Activated CD4-positive, alpha-beta T cell treated with anti-CD3 and anti-CD28 coated beads, Interleukin-2, amount 10 ng/mL, durations not matched to agents 24 days and 14 days (primary cell): ENCODE results near the gene CELF5. TPM values are rescaled to one million over a fixed set of nuclear protein-coding genes. Genes with fewer than 3 reads are reported as not detected.
"Not testable (repeated sequence)": the region's sequence is repeated elsewhere in the genome, so short reads cannot be mapped to it uniquely, and the experiment has no call there.

Experiments used
- DNase-seq: peaks from one replicate; pipeline ENCODE4 v3.0.0; 2022
- H3K27ac Mint-ChIP-seq: one replicate; pipeline ENCODE4 v1.8.0; 2022; ENCODE audit warnings: mild to moderate bottlenecking, mixed read lengths
- H3K27me3 Mint-ChIP-seq: one replicate; pipeline ENCODE4 v1.8.0; 2022; ENCODE audit warnings: mixed read lengths
- H3K36me3 Mint-ChIP-seq: one replicate; pipeline ENCODE4 v1.8.0; 2022; ENCODE audit warnings: low read depth, mild to moderate bottlenecking, mixed read lengths
- H3K4me1 Mint-ChIP-seq: one replicate; pipeline ENCODE4 v1.8.0; 2021; ENCODE audit warnings: mixed read lengths
- H3K4me3 Mint-ChIP-seq: one replicate; pipeline ENCODE4 v1.8.0; 2022; ENCODE audit warnings: mild to moderate bottlenecking, moderate library complexity, mixed read lengths
- H3K9me3 Mint-ChIP-seq: one replicate; pipeline ENCODE4 v1.8.0; 2021; ENCODE audit warnings: mixed read lengths
- intact Hi-C: fragments of 100-400 bp; cut with micrococcal nuclease; formaldehyde crosslinking; loops from one replicate; pipeline ENCODE4 v1.15.1; 2023
- total RNA-seq: library from RNA; stranded (reverse); gene quantifications from 2 replicates; pipeline ENCODE4 v1.2.3, GENCODE V29; 2022

CELF5 gene
- total RNA-seq, 1 donor from 2014 or later, result 0.19 TPM

DNA sequence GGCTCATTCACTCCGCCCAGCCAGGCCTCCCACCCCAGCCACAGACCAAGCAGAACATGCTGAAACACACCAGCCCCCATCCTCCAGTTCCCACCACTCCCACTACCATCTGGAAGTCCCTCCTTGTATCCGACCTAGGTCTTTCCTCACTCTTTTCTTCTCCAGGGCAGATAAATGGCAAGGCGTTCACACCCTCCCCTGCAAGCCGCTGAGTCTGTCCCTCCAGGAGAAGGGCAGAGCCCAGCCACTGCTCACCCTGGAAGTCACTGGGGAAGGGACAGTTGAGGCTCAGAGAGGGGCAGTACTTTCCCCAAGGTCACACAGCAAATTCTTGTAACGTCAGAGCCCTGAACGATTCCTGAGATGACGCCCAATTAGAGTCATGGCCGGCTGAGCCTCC, 96.4 kb downstream of the CELF5 start:
- Mint-ChIP-seq H3K27me3 (no peaks in the 10 kb centered on the region), H3K36me3 (no peaks in the 10 kb centered on the region), H3K9me3 (no peaks in the 10 kb centered on the region), H3K4me3 (no peak overlapping the region), H3K27ac (no peak overlapping the region), H3K4me1 (no peaks in the 10 kb centered on the region)
- intact Hi-C loops, result no loop called here
- no peak for DNase-seq

DNA sequence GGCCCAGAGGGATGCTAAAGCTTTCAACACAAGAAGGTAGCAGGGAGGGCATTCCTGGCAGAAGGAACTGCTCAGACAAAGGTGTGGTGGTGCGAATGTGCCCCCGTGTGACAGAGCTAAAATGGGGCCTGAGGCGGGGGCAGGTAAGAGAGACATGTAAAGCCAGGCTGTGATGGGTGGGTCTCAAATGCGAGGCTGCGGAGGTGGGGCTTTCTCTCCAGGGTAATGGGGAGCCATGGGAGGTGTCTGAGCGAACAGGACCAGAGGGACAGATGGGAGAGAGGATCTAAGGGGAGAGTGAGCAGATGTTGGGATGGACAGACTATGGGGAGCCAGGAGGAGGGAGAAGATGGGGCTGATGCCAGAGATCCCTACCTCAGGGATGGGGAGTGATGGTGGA, 97.2 kb downstream of the CELF5 start:
- intact Hi-C loops, result no loop called here
- no peak overlapping the region for H3K27ac Mint-ChIP-seq
- DNase-seq, result no peak

DNA sequence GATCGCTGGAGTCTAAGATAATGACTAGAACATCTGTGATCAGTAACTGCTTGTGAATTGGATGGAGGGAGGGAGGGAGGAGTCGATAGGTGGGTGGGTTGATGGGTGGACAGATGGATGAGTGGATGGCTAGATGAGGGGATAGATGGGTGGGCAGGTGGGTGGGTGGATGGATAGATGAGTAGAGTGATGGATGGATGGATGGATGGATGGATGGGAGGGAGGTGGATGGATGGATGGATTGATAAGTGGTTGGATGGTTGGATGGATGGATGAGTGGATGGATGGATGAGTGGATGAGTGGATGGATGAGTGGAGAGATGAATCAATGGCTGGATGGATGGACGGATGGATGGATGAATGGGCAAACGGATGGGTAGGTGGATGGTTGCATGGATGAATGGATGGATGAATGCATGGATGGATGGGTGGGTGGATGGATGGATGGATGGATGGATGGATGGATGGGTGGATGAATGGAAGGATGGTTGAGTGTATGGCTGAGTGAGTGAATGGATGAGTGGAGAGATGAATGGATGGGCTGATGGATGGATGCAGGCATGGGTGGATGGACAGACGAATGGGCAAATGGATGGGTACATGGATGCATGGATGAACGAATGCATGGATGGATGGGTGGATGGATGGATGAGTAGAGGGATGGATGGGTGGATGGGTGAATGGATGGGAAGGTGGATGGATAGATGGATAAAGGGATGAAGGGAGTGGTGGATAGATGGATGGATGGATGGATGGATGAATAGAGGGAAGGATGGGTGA, 97.9 kb downstream of the CELF5 start:
- no peak for DNase-seq
- H3K4me3 Mint-ChIP-seq, result no peak overlapping the region
- no peaks in the 10 kb centered on the region for H3K4me1 Mint-ChIP-seq
- intact Hi-C loops, result no loop called here
- no peaks in the 10 kb centered on the region for H3K36me3 Mint-ChIP-seq
- H3K27ac Mint-ChIP-seq, result no peak overlapping the region
- no peaks in the 10 kb centered on the region for H3K9me3 Mint-ChIP-seq
- H3K27me3 Mint-ChIP-seq, result no peaks in the 10 kb centered on the region

More for the DNA sequence above, 97.2 kb downstream of the CELF5 start:
- Mint-ChIP-seq H3K4me3 (no peak overlapping the region), H3K9me3 (no peaks in the 10 kb centered on the region), H3K36me3 (no peaks in the 10 kb centered on the region), H3K4me1 (no peaks in the 10 kb centered on the region), H3K27me3 (no peaks in the 10 kb centered on the region)

DNA sequence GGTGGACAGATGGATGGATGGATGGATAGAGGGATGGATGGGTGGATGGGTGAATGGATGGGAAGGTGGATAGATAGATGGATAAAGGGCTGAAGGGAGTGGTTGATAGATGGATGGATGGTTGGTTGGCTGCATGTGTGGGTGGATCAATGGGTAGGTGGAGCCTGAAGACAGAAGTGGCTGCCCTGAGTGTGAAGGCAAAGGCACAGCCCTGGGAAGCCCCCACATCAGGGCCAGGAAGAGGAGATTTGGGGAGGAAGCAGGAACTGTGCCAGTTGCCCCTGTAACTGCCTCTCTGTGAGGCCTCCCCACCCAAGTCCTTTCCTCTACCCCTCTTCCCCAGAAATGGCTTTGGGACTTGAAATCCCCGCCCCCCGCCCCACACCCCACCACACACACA, 98.6 kb downstream of the CELF5 start:
- no peaks in the 10 kb centered on the region for H3K27me3 Mint-ChIP-seq
- intact Hi-C loops, result no loop called here
- no peaks in the 10 kb centered on the region for H3K9me3 Mint-ChIP-seq
- DNase-seq, result no peak
- no peaks in the 10 kb centered on the region for H3K36me3 Mint-ChIP-seq
- no peak overlapping the region for H3K27ac Mint-ChIP-seq
- H3K4me1 Mint-ChIP-seq, result no peaks in the 10 kb centered on the region
- H3K4me3 Mint-ChIP-seq, result no peak overlapping the region

DNA sequence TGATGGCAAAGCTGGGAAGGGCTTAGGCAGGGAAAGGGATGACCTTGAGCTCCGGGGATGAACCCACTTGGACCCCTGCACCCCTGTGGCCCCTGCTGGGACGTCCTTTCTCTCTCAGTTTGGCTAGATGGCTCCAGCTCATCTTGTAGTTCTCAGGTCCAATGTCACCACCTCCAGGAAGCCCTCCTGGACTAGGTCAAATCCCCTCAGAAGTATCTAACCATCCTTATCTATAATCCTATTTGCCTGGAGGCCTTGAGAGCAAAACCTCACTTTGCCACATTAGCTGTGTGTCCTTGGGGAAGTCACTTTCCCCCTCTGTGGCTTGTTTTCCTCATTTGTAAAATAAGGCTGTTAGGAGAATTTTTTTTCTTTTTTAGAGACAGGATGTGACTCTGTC, 99.2 kb downstream of the CELF5 start:
- no peak overlapping the region for H3K27ac Mint-ChIP-seq
- H3K36me3 Mint-ChIP-seq, result no peaks in the 10 kb centered on the region
- no peaks in the 10 kb centered on the region for H3K9me3 Mint-ChIP-seq
- H3K4me1 Mint-ChIP-seq, result no peaks in the 10 kb centered on the region
- DNase-seq, result no peak
- H3K4me3 Mint-ChIP-seq, result no peak overlapping the region
- intact Hi-C loops, result no loop called here
- no peaks in the 10 kb centered on the region for H3K27me3 Mint-ChIP-seq

DNA sequence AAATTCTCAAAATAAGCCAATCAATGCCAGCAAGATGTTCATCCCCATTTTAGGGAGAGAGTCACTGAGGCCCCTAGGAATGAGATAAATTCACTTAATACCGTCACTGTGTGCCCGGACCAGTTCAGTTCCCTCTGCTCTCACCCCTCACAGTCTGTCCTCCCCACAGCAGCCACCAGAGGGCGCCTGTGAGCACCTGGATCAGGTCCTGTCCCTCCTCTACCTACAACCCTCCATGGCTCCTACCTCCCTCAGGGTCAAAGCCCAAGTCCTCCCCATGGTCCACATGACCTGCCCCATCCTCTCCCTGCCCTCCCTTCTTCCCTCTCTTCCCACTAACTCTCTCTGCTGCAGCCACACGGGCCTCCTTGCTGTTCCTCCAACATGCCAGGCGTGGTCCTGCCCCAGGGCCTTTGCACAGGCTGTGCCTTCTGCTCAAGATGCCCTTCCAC, 100.0 kb downstream of the CELF5 start:
- H3K9me3 Mint-ChIP-seq, result no peaks in the 10 kb centered on the region
- H3K36me3 Mint-ChIP-seq, result no peaks in the 10 kb centered on the region
- no peak overlapping the region for H3K27ac Mint-ChIP-seq
- no peak overlapping the region for H3K4me3 Mint-ChIP-seq
- no peaks in the 10 kb centered on the region for H3K4me1 Mint-ChIP-seq
- H3K27me3 Mint-ChIP-seq, result no peaks in the 10 kb centered on the region
- intact Hi-C loops, result no loop called here
- DNase-seq, result peak; percentile 92

DNA sequence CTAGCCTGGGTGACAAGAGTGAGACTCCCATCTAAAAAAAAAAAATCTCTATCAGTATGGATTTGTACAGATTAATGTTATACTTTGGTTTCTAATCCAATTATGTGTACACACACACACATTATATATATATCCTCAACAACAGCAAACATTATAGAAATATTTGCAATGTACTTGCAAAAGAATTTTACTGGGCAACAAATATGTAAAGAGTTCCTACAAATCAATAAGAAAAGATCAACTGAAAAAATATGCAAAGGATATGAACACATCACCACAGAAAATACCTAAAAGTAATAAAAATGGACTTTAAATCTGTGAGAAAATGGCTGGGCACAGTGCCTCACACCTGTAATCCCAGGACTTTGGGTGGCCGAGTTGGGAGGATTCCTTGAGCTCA, 101.0 kb downstream of the CELF5 start:
- Mint-ChIP-seq H3K36me3 (no peaks in the 10 kb centered on the region), H3K4me3 (no peak overlapping the region), H3K27me3 (no peaks in the 10 kb centered on the region), H3K27ac (no peak overlapping the region), H3K4me1 (no peaks in the 10 kb centered on the region), H3K9me3 (no peaks in the 10 kb centered on the region)
- DNase-seq, result no peak
- intact Hi-C loops, result no loop called here

DNA sequence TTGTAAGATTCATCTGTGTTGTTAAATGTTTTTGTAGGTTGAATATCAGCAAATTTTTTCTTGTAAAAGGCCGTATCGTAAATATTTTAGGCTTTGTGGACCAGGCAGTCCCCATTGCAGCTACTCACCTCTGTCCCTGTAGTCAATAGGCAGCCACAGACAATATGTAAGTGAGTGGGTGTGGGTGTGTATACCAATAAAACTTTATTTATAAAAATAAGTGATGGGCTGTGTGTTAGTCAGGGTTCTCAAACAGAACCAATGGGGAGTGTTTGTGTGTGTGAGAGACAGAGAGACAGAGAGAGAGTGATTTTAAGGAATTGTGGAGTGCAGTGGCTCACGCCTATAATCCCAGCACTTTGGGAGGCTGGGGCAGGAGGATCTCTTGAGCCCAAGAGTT, 104.3 kb downstream of the CELF5 start:
- Mint-ChIP-seq H3K4me1 (no peaks in the 10 kb centered on the region), H3K4me3 (no peak overlapping the region), H3K9me3 (peaks cover 3% of the 10 kb centered on the region), H3K27me3 (no peaks in the 10 kb centered on the region), H3K36me3 (no peaks in the 10 kb centered on the region), H3K27ac (no peak overlapping the region)
- DNase-seq, result no peak
- intact Hi-C loops, result no loop called here

DNA sequence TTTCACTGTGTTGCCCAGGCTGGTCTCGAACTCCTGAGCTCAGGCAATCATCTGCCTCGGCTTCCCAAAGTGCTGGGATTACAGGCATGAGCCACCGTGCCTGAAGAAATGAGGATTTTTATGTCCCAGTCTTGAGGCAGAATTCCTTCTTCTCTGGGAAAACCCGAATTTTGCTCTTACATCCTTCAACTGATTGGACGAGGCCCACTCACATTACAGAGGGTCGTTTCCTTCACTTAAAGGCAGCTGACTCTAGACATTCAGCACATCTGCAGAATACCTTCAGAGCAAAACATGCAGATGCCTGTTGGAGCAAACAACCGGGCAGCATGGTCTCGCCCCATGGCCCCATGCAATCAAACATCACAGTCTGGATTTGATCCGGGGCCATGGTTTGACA, 105.6 kb downstream of the CELF5 start:
- Mint-ChIP-seq H3K27me3 (no peaks in the 10 kb centered on the region), H3K4me3 (no peak overlapping the region), H3K9me3 (peaks cover 3% of the 10 kb centered on the region), H3K27ac (no peak overlapping the region), H3K36me3 (no peaks in the 10 kb centered on the region), H3K4me1 (no peaks in the 10 kb centered on the region)
- intact Hi-C loops, result no loop called here
- DNase-seq, result no peak

DNA sequence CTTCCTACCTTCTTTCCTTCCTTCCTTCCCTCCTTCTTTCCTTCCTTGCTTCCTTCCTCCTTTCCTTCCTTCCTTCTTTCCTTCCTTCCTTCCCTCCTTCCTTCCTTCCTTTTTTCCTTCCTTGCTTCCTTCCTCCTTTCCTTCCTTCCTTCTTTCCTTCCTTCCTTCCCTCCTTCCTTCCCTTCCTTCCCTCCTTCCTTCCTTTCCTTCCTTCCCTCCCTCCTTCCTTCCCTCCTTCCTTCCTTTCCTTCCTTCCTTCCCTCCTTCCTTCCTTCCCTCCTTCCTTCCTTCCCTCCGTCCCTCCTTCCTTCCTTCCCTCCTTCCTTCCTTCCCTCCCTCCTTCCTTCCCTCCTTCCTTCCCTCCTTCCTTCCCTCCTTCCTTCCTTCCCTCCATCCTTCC, 107.8 kb downstream of the CELF5 start:
- H3K9me3 Mint-ChIP-seq, intact Hi-C loops: not testable (repeated sequence)

DNA sequence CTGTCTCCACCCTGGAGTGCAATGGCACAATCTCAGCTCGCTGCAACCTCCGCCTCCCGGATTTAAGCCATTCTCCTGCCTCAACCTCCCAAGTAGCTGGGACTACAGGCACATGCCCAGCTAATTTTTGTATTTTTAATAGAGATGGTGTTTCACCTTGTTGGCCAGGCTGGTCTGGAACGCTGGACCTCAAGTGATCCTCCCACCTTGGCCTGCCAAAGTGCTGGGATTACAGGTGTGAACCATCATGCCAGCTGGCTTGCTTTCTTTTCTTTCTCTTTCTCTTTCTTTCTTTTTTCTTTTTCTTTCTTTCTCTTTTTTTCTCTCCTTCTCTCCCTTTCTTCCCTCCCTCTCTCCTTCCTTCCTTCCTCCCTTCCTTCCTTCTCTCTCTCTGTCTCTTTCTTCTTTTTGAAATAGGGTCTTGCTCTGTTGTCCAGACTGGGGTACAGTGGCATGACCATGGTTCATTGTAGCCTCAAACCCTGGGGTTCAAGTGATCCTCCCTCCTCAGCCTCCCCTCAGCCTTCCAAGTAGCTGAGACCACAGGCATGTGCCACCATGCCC, 108.6 kb downstream of the CELF5 start:
- no peaks in the 10 kb centered on the region for H3K36me3 Mint-ChIP-seq
- no peaks in the 10 kb centered on the region for H3K27me3 Mint-ChIP-seq
- H3K9me3 Mint-ChIP-seq, result peaks cover 3% of the 10 kb centered on the region
- H3K4me3 Mint-ChIP-seq, result no peak overlapping the region
- H3K4me1 Mint-ChIP-seq, result no peaks in the 10 kb centered on the region
- DNase-seq, result no peak
- no peak overlapping the region for H3K27ac Mint-ChIP-seq
- intact Hi-C loops, result no loop called here

More for the DNA sequence above, 107.8 kb downstream of the CELF5 start:
- not testable (repeated sequence) for H3K27ac Mint-ChIP-seq, H3K4me1 Mint-ChIP-seq, H3K4me3 Mint-ChIP-seq, DNase-seq, H3K36me3 Mint-ChIP-seq, H3K27me3 Mint-ChIP-seq

DNA sequence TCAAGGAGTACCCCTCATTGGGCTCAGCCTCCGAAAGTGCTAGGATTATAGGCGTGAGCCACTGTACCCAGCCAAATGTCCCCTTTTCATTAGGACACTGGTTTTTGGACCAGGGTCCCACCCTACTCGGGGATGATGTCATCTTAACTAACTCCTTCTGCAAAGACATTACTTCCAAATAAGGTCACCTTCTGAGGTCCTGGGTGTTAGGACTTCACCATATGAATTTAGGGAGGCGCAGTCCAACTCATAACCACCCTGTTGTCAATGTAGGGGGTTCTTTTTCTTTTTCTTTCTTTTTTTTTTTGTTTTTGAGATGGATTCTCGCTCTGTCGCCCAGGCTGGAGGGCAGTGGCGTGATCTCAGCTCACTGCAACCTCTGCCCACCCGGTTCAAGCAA, 109.2 kb downstream of the CELF5 start:
- Mint-ChIP-seq H3K9me3 (peaks cover 3% of the 10 kb centered on the region), H3K27me3 (no peaks in the 10 kb centered on the region), H3K4me1 (peaks cover 2% of the 10 kb centered on the region)

DNA sequence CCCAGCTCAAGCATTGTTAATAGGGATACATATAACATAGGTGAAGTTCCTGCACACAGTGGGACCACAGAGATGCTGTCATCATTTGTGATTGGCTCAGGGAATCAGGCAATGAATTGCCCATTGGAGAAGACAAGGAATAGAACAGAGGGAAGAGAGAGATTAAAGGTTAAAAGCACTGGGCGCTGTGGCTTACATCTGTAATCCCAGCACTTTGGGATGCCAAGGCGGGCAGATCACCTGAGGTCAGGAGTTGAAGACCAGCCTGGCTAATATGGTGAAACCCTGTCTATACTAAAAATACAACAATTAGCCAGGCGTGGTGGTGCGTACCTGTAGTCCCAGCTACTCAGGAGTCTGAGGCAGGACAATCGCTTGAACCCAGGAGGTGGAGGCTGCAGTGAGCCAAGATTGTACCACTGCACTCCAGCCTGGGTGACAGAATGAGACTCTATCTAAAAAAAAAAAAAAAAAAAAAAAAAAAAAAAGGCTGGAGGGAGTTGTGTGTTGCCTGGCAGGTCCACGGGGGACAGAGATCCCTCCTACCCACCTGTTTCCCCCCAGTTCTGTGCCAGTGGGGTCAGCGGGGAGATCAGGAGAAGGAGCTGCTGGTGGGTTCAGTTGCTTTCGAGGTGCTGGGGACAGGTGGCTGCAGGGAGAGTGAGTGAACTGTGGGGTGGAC, 110.4 kb downstream of the CELF5 start:
- intact Hi-C loops, H3K4me3 Mint-ChIP-seq, H3K4me1 Mint-ChIP-seq, H3K27ac Mint-ChIP-seq, H3K36me3 Mint-ChIP-seq, H3K27me3 Mint-ChIP-seq, DNase-seq, H3K9me3 Mint-ChIP-seq: not testable (repeated sequence)

More for the DNA sequence above, 109.2 kb downstream of the CELF5 start:
- Mint-ChIP-seq H3K27ac (no peak overlapping the region), H3K36me3 (no peaks in the 10 kb centered on the region), H3K4me3 (no peak overlapping the region)
- intact Hi-C loops, result no loop called here
- DNase-seq, result no peak
